SU-DHL-6 (cell line): ENCODE results near the gene SPDEF.

Experiments
- CTCF ChIP-seq: fragments of 200-600 bp; sonication (generic); IDR thresholded peaks from one replicate; pipeline ENCODE4 v1.5.1; 2017; ENCODE audit warnings: antibody characterized with exemption, mild to moderate bottlenecking, low read length, moderate library complexity; ENCODE audit not compliant: insufficient read depth, poor library complexity, severe bottlenecking
- EZH2phosphoT487 ChIP-seq: fragments of 200-600 bp; sonication (generic), shearing (Covaris generic); conservative IDR thresholded peaks from 2 replicates; pipeline ENCODE4 v1.6.1; 2018; ENCODE audit warnings: mild to moderate bottlenecking, antibody characterized with exemption, low read length, moderate library complexity, mixed read lengths

DNA sequence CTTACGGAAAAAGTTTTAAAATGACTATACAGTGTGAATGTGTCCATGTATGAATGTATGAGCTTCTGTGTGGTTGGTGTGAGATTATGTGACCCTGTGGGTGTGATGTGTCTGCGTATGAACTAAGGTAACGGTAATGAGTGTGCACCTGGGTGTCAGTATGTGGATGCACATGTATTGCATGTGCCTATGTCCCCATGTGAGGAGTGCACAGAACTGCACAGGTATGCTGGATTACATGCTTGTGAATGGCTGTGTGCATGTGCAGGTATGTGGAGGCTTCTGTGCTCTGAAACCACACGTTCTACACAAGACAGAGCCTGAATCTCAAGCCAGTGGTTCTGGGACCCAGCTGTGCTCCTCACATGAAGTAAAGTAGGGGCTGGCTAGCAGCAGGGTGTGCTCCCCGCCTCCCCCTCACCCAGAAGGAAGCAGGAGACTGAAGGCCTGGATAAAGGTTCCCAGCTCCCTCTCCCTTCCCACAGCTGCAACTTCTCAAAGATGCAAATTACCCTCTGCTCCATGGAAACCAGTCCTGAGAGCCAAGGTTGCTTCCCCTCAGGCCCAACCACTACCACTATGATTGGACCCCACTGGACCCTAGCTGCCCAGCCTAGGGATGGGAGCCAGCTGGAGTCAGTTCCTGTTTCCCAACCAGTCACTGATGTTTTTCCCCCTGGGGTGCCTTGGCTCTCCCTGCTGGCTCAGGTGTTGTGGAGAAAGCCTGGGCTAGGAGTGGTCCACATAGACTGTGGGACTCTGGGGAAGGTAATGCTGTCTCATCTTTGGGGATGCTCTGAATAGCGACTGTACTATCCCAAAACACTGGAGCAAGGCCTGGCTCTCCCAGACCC, 24.8 kb upstream of the SPDEF start:
- TF ChIP-seq CTCF (no peak), EZH2phosphoT487 (no peak)
